ENCODE measurements around the gene PLPP4. TPM values are rescaled to one million over a fixed set of nuclear protein-coding genes. Genes with fewer than 3 reads are reported as not detected.

Gene PLPP4
- total and polyA plus RNA-seq, 10 of the 15 experiments (the other 5 are each of a cell fraction or from before 2014, with no cell fraction given) = 0.08 to 3.1 (median 0.26) TPM; not detected in 3

- H3K79me2 ChIP-seq (ENCODE audit: control insufficient read depth, insufficient read depth, low read length) = no peaks in the 10 kb centered on the region
- no peak for TF ChIP-seq SMAD5 (IDR thresholded peaks at IDR 0.05; ENCODE audit: low read depth)
- TF ChIP-seq MXI1 (IDR thresholded peaks at IDR 0.05; ENCODE audit: low read depth, low read length) = no peak
- no peak for TF ChIP-seq MEF2B (IDR thresholded peaks at IDR 0.05; ENCODE audit: partially characterized antibody, poor library complexity, severe bottlenecking)
- TF ChIP-seq NR2C1 (IDR thresholded peaks at IDR 0.05) = no peak
- TF ChIP-seq MYB (IDR thresholded peaks at IDR 0.05; ENCODE audit: borderline replicate concordance, low read depth, low read length) = no peak
- TF ChIP-seq HDAC2 (IDR thresholded peaks at IDR 0.05) = no peak
- no peak for TF ChIP-seq ZBTB40 (IDR thresholded peaks at IDR 0.05; ENCODE audit: borderline replicate concordance)
- TF ChIP-seq RBBP5 (conservative IDR thresholded peaks at IDR 0.05) = no peak
- TF ChIP-seq ZNF207 (IDR thresholded peaks at IDR 0.05; ENCODE audit: borderline replicate concordance) = no peak
- TF ChIP-seq NFYB (IDR thresholded peaks at IDR 0.05; ENCODE audit: insufficient read depth, low read depth, low read length) = no peak
- TF ChIP-seq ZNF217 (IDR thresholded peaks at IDR 0.05) = no peak
- no peak for TF ChIP-seq NFXL1 (IDR thresholded peaks at IDR 0.05; ENCODE audit: borderline replicate concordance)
- TF ChIP-seq MTA2 (IDR thresholded peaks at IDR 0.05; ENCODE audit: low read depth) = no peak
- TF ChIP-seq IRF3 (IDR thresholded peaks at IDR 0.05) = no peak
- TF ChIP-seq FOXK2 (IDR thresholded peaks at IDR 0.05) = no peak
- TF ChIP-seq ZBTB33 (IDR thresholded peaks at IDR 0.05) = no peak
- H3K27ac ChIP-seq (ENCODE audit: control insufficient read depth, insufficient read depth) = no peak overlapping the region
- ChIA-PET CTCF (interaction anchor here (0.6 kb wide), 1 partner anchor 1397 kb away, joined by 3 read pairs; no protein-coding TSS in a partner anchor), RAD21 (ENCODE audit: unreplicated experiment) (no interaction called here), POLR2A (no interaction called here), SMC1A (ENCODE audit: uncharacterized antibody, unreplicated experiment) (interaction anchor here (0.8 kb wide), 1 partner anchor 137 kb away, joined by 3 read pairs; no protein-coding TSS in a partner anchor)
- no peaks in the 10 kb centered on the region for H3K4me1 ChIP-seq (ENCODE audit: control insufficient read depth, insufficient read depth, low read length)
- DNase-seq (ENCODE audit: low read depth, low spot score) (no peak), FAIRE-seq (no peak), ATAC-seq (no peak)
- in situ Hi-C loops (cut with MboI) (no loop called here), intact Hi-C loops (cut with micrococcal nuclease; ENCODE audit: unreplicated experiment) (no loop called here)
- H3K27me3 ChIP-seq (replicated peaks in 1 of 2; ENCODE audit: control insufficient read depth in 2 of 2, insufficient read depth in 2 of 2, low read length in 1 of 2) = no peaks in the 10 kb centered on the region
- H3K4me3 ChIP-seq = no peak overlapping the region
- H3K36me3 ChIP-seq (ENCODE audit: control insufficient read depth in 2 of 2, insufficient read depth in 2 of 2, low read length in 1 of 2) = no peaks in the 10 kb centered on the region
- H2AFZ ChIP-seq (ENCODE audit: control insufficient read depth, low read depth, low read length) = no peak overlapping the region
- 51% methylated on average over 11 of the region's 11 CpGs for WGBS (ENCODE audit: insufficient coverage, insufficient replicate concordance, low lambda C conversion rate, missing lambda C conversion rate)
- no TSS peak for BruUV-seq (replicated peaks)
- H4K20me1 ChIP-seq (ENCODE audit: control insufficient read depth, insufficient read depth) = no peaks in the 10 kb centered on the region
- no peak overlapping the region for H3K4me2 ChIP-seq (ENCODE audit: control insufficient read depth, insufficient read depth)
- H3K9me3 ChIP-seq (replicated peaks; ENCODE audit: control insufficient read depth, insufficient read depth, low read length) = no peaks in the 10 kb centered on the region; the same call in 2 of the 3 replicates
- H3K9ac ChIP-seq (ENCODE audit: control insufficient read depth, insufficient read depth, low read length) = no peak overlapping the region
Measured at GRCh38 chr10:120559800-120560199, 102.8 kb downstream of the PLPP4 start.

All from GM12878 (cell line).